Ecto neural progenitor cell (in vitro differentiated cells): ENCODE measurements around the gene SMIM45.
"Not testable (repeated sequence)": the region's sequence is repeated elsewhere in the genome, so short reads cannot be mapped to it uniquely, and the experiment has no call there.

Source experiments
- DNase-seq: peaks from one replicate; pipeline ENCODE4 v3.0.0-alpha.2; 2018; ENCODE audit warnings: low spot score

The SMIM45 gene

DNA sequence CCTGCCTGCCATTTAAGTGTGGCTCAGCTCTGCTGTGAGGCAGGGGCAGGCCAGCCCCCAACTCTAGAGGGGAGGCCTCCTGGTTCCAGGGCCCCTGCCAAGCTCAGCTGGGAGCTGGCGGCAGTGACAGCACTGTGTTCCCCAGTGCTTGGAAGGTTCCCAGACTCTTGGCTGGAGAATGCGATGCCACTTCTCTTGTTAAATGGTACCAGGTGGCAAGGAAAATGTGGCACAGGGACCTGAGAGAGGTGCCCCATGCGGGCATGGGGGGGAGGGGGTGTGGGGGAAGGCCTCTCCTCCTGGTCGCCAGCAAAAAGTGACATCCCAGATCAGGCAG lies 17.0 kb upstream of the SMIM45 start:
- no peak for DNase-seq

DNA sequence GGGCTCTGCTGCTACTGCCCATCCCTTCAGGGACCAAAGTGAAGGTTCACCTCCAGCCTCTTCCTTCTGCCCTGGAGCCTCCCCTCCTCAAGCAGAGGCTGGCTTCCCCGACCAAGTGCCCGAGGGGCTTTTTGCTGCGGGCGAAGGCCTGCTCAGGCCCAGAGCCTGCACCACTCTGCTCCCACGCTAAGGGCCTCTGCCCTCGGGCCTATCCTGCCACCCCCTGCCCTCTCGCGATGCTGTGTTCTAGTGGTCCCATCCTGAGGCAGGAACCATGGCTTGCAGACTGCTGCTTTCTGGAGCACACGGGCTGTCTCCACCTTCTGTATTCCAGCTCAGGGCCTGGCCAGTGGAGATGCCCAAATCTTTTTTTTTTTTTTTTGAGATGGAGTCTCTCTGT lies 16.4 kb upstream of the SMIM45 start:
- DNase-seq, result no peak

DNA sequence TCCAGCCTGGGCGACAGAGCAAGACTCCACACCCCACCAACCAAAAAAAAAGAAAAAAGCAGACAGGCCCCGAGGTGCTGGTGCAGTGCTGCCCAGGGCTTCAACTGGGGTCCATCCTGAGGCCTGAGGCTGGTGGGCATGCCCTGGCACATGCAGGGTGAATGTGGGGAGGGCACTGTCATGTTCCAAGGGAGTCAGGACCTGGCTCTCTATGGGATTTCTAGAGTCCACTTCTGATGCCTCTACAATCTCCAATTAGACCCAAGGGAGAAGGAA lies 15.1 kb upstream of the SMIM45 start:
- DNase-seq, result no peak

DNA sequence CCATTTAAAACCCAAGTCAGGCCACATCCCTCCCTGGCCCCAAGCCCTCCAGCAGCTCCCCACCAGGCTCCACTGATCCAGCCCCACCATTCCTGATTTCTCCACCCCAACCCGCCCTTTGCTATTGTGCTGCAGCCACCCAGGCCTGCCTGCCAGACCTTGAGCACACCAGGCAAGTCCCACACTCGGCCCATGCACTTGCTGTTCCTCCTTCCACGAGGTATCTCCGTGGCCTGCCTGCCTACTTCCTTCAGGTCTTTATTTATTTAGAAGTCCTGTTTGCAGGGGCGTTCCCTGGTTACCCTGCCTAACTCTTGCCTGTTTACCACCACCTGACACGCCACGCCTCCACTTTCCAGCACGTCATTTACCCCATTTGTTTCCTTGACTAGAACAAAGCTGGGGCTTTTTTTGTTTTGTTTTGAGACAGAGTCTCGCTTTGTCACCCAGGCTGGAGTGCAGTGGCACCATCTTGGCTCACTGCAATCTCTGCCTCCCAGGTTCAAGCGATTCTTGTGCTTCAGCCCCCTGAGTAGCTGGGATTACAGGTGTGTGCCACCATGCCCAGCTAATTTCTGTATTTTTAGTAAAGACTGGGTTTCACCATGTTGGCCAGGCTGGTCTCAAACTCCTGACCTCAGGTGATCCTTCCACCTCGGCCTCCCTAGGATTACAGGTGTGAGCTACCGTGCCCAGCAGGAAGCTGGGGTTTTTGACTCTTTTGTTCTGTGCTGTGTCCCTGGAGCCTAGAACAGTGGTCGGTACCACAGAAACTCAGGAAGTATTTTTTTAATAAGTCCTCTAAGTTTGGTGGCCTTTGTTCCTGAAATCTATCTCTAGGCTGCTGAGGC lies 11.7 kb upstream of the SMIM45 start:
- DNase-seq, result no peak

DNA sequence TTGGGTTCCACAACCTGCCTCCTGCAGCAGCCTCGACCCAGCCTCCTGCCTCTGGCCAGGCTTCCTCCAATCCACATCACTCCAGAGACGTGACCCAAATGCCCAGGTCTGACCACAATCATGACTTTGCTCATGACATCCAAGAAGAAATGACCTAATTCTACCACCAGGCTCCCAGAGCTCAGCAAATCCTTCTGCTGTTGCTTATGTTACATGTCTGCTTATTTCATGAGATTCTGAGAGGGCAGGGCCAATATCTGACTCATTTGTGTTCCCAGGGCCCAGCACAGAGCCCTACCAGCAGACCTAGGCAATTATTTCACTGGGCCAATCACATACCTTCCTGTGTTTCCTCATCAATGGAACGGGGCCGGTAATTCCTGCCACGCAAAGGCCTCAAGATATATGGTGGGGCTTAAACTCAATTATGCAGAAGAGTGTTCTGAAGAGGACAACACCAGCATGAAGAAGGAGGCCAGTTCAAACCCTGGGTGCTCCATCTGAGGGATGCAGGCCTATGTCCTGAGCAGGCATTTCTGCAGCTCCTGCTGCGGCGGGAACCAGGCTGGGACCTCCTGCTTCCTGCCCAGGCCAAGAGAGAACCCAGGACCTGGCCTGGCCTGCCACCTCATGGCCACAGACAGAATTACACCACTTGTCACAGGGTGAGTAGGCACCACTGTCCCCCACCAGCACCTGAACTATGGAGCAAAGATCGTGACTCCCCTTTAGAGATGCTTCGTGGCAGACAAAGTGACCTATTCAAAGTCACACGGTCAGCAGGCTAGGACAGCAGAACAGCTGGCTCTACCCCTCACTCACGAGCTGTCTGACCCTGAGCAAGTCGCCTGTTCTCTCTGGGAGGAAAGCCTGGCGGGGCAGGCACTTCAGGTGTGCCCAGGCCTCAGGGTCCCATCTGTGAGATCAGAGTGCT lies 10.9 kb upstream of the SMIM45 start:
- peak; percentile 84 for DNase-seq

DNA sequence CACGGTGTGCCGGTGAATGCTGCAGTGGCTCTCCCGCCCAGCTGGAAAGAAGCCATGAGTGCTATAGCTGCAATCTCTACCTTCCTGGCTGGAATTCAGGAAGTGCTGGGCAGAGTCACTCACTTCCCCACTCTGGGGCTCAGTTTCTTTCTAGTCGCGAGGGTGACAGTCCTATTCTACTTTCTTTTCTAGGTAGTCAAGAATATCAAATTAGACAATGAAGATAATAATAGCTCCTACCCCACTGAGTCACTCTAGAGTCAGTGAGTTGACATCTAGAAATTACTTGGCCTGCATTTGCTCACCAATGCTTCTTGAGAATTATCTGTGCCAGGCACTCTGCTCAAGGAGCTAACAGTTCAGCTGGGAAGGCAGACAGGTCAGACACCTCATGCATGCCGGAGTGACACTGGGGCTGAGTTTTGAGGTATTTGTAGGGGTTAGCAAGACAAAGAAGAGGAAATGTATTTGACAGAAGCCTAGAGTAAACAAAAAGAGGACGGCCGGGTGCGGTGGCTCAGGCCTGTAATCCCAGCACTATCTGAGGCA lies 8.2 kb upstream of the SMIM45 start:
- DNase-seq, result no peak

DNA sequence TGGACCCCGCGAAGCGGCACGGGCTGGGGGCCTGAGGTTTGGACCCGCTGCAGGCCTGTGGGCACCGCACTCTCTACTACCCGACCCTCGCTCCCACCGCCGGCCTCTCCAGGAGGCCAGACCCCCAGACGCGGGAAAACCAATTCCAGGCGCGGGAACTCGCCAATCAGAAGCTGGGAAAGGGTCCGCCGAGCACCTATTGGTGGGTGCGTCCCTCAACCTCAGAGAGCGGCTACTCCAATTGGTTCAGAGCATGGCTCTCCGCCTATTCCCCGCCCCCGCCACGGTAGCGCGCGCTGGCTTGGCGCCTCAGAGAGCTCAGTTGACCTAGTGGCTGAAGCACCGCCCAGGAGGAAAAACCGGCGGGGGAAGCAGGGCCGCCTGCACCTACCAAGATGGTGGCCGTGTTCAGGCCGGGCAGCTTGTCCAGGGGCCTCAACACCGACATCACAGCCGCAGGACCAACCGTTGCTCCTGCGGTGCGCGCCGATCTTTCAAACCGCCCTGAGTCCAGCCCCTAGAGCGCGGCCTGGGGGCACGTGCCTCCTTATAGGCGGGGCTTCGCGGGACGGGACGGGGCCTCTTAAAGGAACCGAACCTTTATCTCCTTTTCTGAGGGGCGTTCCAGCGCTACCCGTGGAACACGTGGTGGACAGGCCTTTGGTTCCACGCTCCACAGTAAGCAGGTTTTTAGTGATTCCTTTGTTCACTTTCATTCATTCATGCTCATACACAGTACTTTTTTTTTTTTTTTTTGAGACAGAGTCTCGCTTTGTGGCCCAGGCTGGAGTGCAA lies 5.1 kb upstream of the SMIM45 start, which contains the start of gene CENPM:
Gene CENPM, minus strand, starts transcription at position 524 of the 795 bp plus-strand sequence. Its CDS starts 76 bp downstream, at position 448.
- peak; percentile 98 for DNase-seq

DNA sequence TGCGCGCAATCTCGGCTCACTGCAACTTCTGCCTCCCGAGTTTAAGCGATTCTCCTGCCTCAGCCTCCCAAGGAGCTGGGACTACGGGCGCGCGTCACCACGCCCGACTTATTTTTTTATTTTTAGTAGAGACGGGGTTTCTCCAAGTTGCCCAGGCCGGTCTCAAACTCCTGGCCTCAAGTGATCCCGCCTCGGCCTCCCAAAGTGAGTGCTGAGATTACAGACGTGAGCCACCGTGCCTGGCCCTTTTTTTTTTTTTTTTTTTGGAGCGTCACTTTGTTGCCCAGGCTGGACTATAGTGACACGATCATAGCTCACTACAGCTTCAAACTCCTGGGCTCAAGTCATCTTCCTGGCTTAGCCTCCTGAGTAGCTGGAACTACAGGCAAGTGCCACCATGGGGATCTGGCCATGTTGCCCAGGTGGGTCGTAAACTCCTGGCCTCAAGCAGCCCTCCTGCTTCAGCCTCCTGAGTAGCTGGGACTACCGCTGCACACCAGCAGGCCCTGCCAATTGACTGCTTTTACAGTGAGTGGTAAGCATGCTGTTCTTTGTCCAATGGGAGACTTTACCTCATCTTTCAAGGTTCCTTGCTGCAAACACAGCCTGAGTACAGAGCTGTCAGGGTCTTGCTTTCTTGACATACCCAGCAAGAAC lies 4.4 kb upstream of the SMIM45 start:
- no peak for DNase-seq

DNA sequence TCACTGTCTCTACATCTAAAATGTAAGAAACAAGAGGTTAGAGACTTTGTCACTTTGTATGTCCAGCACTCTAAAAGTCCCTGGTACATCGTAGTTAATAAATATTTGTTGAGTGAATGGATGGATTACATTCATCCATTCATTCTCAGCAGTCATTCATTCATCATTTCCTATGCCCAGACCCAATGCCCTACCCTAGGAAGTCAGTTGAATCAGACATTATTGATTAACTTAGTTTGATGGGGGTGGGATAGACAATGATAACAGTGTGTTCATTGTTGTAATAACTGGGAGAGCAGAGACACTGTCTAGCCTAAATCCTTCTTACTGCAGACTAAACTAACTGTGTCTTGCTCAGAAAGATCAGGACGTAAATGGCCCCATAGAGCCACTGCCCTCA lies 3.8 kb upstream of the SMIM45 start:
- no peak for DNase-seq

DNA sequence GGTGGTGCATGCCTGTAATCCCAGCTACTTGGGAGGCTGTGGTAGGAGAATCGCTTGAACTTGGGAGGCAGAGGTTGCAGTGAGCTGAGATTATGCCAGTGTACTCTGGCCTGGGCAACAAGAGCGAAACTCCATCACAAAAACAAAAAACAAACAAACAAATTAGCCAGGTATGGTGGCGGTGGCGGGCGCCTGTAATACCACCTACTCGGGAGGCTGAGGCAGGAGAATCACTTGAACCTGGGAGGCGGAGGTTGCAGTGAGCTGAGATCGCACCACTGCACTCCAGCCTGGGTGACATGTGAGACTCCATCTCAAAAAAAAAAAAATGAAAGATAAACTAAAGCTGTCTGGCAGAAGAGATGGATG lies 3.0 kb upstream of the SMIM45 start:
- not testable (repeated sequence) for DNase-seq

DNA sequence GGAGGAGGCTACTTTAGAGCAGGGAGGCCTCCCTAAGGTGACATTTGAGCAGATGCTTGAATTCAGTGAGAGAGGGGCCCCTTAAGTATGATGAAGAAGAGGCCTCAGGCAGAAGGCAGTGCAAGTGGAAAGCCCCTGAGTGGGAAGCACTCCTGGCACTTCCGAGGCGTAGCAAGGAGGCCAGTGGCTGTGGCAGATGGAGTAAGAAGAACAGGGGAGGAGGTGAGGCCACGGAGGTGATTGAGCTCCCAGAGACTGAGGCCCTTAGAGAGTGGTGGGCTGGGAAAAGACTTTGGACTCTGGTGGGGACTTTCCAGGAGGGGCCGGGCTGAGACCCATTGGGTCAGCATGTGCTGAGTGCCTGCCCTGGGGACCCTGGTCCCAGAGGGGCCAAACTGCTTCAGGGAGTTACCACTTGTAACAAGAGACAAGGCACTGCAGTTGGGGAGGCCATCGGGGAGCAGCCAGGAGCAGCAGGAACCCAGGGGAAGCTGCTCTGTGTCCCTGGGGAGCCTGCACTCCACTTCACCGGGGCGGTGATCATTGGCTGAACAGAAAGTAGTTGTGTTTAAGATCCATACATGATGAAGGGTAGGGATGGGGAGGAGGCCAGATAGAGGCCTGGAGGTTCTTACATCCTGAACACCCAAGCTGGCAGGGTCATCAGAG lies 2.5 kb upstream of the SMIM45 start:
- no peak for DNase-seq

DNA sequence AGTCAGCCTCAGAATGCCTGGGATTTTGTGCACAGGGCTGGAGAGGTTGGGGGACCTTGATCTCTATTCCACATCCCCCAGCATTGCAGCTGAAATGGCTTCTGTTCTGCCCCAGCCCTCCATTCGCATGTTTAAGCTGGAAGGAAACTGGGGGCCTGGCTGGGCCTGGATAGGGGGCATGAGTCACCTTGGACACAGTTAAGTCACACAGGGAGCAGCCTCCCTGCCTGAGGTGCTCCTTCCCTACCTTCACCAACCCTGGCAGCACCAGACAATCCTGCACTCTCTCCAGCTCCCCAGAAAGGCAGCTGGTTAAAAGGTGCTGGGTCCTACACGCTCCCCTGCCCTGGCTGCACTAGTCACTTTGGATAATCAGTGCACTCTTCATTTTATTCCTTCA lies 763 bp downstream of the SMIM45 start:
- no peak for DNase-seq

DNA sequence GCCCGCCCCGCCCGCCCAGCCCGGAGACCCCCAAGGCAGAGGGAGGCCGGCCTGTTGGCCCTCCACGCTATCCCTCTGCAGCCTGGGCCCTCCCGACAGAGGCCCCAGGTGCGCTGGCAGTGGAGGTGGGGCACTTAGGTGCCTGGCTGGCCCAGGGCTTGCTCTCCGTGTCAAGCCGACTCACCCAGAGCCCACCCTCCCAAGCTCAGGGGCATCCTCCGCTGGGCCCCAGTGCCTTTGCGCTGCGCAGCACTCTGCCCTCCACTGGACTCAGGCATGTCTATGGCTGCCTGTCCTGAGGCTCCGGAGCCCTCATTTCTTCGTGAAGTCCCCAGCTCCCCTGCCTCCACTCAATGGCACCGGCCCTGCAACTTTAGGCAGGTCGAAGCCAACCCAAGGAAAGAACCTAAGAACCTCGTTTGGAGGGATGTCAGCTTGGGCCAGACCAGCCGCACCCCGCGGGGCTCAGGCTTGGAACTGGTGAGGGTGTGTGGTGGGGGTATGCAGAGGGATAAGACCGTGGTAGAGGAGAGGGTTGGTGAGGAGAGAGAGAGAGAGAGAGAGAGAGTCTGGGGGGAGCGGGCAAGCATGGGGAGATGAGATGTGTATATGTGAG lies 6.1 kb downstream of the SMIM45 start:
- no peak for DNase-seq

DNA sequence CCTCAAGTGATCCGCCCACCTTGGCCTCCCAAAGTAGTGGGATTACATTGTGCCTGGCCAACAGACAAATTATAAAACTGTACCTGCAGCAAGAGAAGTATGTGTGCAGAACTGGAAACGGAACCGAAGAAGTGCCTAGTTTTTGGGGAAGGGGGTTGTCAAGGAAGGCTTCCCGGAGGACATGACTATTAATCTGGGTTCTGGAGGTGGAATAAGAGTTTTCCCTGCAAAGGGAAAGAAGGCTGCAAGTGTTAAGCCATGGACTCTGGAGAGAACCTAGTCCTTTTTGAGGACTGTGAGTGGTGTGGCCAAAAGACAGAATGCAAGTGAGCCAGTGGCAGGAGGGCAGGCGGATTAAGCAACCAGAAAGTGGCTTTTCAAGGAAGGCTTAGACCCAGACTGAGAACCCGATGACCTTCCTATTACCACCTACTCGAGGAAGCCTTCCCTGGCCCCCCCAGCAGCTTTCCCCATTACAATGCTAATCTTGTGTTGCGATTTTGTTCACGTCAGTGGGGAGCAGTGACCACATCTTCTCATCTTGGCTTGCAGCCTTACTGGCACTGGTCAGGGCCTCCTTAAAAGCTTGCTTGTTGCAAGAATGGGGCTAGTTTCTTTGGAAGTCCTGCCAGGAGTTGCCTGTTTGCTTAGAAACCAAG lies 11.6 kb downstream of the SMIM45 start:
- DNase-seq, result peak; percentile 58

DNA sequence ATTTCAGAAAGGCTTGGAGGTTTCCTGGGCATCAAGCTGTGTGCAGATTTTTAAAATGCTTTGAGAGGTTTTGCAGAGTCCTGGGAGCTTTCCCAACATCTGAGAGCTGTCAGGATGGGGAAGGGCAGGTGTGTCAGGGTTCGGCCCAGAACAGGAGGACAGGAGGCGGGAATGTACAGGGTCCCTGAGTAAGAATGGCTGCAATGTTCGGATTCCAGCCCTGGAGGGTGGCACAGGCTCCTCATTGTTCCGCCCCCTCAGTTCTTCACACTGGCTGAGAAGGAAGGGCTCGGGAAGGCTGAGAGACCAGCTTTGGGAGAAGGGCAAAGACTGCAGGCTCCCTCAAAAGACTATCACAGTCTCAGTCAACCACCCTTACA lies 12.2 kb downstream of the SMIM45 start:
- peak; percentile 46 for DNase-seq

DNA sequence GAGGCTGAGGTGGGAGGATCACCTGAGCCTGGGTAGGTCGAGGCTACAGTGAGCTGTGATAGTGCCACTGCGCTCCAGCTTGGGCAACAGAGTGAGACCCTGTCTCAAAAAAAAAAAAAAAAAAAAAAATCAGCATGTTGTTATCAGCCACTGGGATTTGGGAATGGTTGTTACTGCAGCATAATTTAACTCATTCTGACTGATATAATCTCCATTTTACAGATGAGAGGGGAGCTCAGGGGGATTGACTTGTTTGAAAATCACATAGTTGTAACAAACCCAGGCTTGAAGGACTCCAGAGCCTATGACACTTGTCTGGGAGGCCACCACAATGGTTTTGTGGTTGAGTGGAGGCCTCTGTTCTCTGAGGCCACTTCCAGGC lies 14.3 kb downstream of the SMIM45 start:
- DNase-seq, result no peak

DNA sequence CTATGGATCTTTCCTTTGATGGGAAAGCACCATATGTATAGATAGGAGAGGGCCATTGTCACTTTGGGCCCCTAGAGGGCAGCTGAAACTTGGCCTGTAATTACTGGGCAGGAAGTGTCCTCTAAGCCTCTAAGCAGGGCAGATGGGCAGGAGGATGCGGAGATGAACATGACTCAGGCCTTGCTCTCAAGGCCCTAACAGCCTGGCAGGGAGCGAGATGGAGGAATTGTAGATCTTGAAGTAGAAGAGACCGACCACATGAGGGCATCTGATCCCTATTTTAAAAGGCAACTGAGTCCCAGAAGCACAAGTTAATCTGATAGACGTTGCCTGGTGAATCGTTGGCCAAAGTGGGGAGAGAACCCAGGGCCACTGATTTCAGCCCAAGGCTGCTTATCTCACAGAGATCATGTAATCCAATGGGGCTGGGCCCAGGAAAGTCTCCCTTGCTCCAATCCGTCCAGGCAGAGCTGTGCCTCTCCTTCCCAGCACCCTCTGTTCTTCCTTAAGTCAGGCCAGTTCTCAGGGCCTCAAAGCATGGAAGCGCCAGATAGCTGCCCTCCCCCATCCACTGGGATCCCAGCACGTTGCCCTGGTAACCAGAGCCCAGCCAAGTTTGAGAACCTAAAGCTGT lies 14.8 kb downstream of the SMIM45 start:
- DNase-seq, result no peak

DNA sequence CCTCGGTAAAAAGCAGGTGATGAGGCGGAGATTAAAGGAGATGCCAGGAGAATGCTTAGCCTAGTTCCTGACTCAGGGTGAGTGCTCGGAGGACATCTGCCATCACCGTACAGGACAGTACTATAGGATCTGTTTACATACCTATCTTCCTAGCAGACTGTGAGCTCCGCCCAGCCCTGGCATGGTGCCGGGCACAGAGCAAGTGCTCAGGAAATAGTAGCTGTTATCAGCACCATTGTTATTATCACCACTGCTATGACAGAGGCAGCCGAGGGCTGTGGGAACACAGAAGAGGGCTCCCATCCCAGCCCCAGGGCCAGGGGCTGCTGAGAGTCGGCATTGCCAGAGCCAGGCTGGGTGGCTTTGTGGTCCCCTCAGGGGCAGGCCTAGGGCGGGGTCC lies 16.7 kb downstream of the SMIM45 start:
- no peak for DNase-seq

DNA sequence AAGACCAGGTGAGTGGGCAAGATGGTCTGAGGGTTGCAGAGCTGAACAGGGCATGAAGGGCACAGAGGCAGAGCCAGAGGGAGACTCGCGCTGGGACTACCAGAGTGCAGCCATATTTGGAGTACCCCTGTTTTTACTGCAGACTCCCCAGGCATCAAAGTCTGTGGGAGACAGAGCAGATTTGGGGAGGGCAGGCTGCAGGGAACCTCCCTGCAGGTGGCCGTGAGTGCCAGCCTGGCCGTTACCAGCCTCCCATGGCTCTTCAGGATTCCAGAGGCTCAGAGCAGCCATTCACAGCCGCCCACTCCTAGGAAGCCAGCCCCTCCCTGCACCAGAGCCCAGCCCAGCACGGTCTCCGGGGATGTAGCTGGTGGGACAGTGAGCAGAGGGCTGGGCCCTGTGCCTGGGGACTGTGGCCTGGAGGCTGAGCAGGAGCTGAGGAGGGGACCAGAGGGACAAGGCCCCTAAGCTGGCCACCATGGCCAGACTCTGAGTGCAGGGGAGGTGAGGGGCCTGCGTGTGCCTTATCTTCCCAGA lies 17.2 kb downstream of the SMIM45 start, which contains the start of gene SEPTIN3:
Gene SEPTIN3, plus strand, starts transcription at position 334 of the 537 bp plus-strand sequence. CDS start 2,050 bp downstream, outside the sequence.
- DNase-seq, result no peak
